ENCODE data around the gene IFNGR1. TPM values are rescaled to one million over a fixed set of nuclear protein-coding genes. Genes with fewer than 3 reads are reported as not detected.

Gene IFNGR1
- total and polyA plus RNA-seq, 10 of the 15 experiments (the other 5 are each of a cell fraction or from before 2014, with no cell fraction given): 89.0 to 296 (median 138) TPM

GRCh38 chr6:137231895-137232294, 12.7 kb upstream of the IFNGR1 start (continued):
- no peak for TF ChIP-seq PAX5 (IDR thresholded peaks at IDR 0.05; ENCODE audit: borderline replicate concordance, low read depth, low read length)
- TF ChIP-seq, protein P1, sequence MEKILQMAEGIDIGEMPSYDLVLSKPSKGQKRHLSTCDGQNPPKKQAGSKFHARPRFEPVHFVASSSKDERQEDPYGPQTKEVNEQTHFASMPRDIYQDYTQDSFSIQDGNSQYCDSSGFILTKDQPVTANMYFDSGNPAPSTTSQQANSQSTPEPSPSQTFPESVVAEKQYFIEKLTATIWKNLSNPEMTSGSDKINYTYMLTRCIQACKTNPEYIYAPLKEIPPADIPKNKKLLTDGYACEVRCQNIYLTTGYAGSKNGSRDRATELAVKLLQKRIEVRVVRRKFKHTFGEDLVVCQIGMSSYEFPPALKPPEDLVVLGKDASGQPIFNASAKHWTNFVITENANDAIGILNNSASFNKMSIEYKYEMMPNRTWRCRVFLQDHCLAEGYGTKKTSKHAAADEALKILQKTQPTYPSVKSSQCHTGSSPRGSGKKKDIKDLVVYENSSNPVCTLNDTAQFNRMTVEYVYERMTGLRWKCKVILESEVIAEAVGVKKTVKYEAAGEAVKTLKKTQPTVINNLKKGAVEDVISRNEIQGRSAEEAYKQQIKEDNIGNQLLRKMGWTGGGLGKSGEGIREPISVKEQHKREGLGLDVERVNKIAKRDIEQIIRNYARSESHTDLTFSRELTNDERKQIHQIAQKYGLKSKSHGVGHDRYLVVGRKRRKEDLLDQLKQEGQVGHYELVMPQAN (conservative IDR thresholded peaks at IDR 0.05): no peak
- TF ChIP-seq RB1 (IDR thresholded peaks at IDR 0.05; ENCODE audit: borderline replicate concordance): no peak; the same call in 1 of the 2 replicates
- TF ChIP-seq E2F8 (IDR thresholded peaks at IDR 0.05; ENCODE audit: low read depth, partially characterized antibody): no peak
- TF ChIP-seq ZNF274 (IDR thresholded peaks at IDR 0.05; ENCODE audit: insufficient read depth, insufficient read length): no peak
- TF ChIP-seq RAD51 (IDR thresholded peaks at IDR 0.05): peak; percentile 37; the same call in 1 of the 2 replicates
- TF ChIP-seq PAX8 (IDR thresholded peaks at IDR 0.05): 0 out of 2 replicates have a peak, but pooled peaks have one; percentile 13
- no peak for TF ChIP-seq NFXL1 (IDR thresholded peaks at IDR 0.05; ENCODE audit: borderline replicate concordance)
- TF ChIP-seq EZH2 (IDR thresholded peaks at IDR 0.05; ENCODE audit: borderline replicate concordance, control insufficient read depth, low read depth, low read length): no peak
- TF ChIP-seq TBL1XR1 (IDR thresholded peaks at IDR 0.05; ENCODE audit: low read depth, low read length): no peak
- no peak for TF ChIP-seq ZZZ3 (IDR thresholded peaks at IDR 0.05; ENCODE audit: control insufficient read depth, insufficient read length, low read depth)
- no peak for TF ChIP-seq MYC (IDR thresholded peaks at IDR 0.05; ENCODE audit: insufficient read depth, insufficient read length, insufficient replicate concordance, low read length, severe bottlenecking)
- no peak for TF ChIP-seq CHD1 (IDR thresholded peaks at IDR 0.05; ENCODE audit: low read depth, low read length)
- no peak for TF ChIP-seq POLR2AphosphoS2 (IDR thresholded peaks at IDR 0.05; ENCODE audit: low read depth, low read length)
- TF ChIP-seq BMI1 (IDR thresholded peaks at IDR 0.05; ENCODE audit: borderline replicate concordance): peak; percentile 73; the same call in 1 of the 2 replicates
- no peak for TF ChIP-seq ZBTB4 (CRISPR knock-in tag; IDR thresholded peaks at IDR 0.05)
- TF ChIP-seq SMAD5 (IDR thresholded peaks at IDR 0.05; ENCODE audit: low read depth): no peak
- no peak for TF ChIP-seq STAT3 (IDR thresholded peaks at IDR 0.05; ENCODE audit: low read depth, low read length)
- TF ChIP-seq TCF3 (IDR thresholded peaks at IDR 0.05; ENCODE audit: borderline replicate concordance, insufficient read depth, low read depth, low read length): no peak

Data from GM12878 (cell line).